HCT116 (cell line): ENCODE measurements around the gene CXorf49B. TPM values are rescaled to one million over a fixed set of nuclear protein-coding genes. Genes with fewer than 3 reads are reported as not detected.

Source experiments
- total RNA-seq: library from RNA; stranded (reverse); gene quantifications from one replicate; pipeline ENCODE4 v1.2.1, GENCODE V29; 2021; ENCODE audit not compliant: unreplicated experiment

Gene CXorf49B
- total RNA-seq, 1 experiment from 2014 or later: not detected

Other genes starting within 250 kb of the CXorf49B start
- 143 TPM for gene OGT, start 230.2 kb upstream of the CXorf49B start, total RNA-seq
- 0.98 TPM for gene GCNA, start 184.9 kb upstream of the CXorf49B start, total RNA-seq
- not detected for gene CXCR3, start 144.8 kb upstream of the CXorf49B start, total RNA-seq
- gene CXorf49, start 45.1 kb upstream of the CXorf49B start, total RNA-seq: not detected
- gene NHSL2, start 147.5 kb downstream of the CXorf49B start, total RNA-seq: 0.22 TPM